ENCODE results near the gene GCK.

The GCK gene

DNA sequence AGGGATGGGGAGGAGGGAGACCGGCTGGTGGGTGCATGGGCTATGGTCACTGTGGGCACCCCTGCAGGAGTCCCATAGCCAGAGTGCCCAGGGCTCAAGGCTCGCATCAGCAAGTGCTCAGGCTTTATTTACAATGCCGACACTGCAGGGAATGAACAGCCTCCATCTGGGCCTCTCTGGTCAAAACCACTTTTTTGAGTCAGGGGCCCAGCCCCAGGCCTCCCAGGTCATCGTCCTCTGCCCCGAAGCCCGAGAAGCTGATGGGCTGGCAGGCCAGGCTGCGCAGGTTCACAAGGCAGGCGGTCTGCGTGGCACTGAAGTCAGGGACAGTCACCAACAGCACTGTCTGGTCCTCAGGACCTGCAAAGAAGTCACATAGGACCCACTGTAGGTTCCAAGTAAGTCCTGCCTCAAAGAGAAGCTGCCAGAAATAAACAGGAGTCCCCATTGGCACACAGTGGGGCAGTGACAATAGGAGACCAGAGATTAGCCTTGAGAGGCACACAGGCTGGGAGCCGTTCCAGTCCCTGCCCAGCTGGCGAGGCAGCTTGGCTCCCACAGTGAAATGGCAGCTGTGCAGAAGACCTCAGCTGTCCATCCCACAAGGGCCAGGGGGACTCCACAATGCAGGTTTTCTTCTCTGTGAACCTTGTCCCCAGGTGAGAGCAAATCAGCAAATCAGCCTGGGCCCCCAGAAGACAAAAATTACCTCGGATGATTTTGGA is 74.5 kb downstream of the GCK start:
- no peak for DNase-seq

DNA sequence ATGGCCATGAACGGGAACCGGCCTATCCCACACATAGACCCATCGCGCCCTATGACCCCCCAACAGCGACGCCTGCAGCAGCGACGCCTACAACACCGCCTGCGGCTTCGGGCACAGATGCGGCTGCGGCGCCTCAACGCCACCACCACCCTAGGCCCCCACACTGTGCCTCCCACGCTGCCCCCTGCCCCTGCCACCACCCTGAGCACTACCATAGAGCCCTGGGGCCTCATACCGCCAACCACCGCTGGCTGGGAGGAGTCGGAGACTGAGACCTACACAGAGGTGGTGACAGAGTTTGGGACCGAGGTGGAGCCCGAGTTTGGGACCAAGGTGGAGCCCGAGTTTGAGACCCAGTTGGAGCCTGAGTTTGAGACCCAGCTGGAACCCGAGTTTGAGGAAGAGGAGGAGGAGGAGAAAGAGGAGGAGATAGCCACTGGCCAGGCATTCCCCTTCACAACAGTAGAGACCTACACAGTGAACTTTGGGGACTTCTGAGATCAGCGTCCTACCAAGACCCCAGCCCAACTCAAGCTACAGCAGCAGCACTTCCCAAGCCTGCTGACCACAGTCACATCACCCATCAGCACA is 75.4 kb downstream of the GCK start:
- DNase-seq: no peak

DNA sequence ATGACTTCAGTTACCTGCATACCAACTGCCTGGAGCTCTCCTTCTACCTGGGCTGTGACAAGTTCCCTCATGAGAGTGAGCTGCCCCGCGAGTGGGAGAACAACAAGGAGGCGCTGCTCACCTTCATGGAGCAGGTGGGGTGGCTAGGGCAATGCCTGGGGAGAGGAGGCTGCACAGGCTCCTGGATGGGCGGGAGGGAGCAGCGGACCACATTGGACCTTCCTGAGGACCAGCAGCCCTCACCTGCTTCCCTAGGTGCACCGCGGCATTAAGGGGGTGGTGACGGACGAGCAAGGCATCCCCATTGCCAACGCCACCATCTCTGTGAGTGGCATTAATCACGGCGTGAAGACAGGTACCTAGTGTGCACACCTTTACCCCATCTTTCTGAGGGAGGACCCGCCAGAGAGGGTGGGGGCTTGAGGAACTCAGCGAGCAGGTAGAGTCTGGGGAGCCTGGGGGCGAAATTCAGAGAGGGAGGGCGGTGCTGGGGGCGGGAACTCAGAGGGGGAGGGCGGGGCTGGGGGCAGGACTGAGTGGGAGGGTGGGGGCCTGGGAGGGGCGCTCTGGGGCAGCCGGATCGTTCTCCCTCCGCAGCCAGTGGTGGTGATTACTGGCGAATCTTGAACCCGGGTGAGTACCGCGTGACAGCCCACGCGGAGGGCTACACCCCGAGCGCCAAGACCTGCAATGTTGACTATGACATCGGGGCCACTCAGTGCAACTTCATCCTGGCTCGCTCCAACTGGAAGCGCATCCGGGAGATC is 76.1 kb downstream of the GCK start:
- DNase-seq: no peak

DNA sequence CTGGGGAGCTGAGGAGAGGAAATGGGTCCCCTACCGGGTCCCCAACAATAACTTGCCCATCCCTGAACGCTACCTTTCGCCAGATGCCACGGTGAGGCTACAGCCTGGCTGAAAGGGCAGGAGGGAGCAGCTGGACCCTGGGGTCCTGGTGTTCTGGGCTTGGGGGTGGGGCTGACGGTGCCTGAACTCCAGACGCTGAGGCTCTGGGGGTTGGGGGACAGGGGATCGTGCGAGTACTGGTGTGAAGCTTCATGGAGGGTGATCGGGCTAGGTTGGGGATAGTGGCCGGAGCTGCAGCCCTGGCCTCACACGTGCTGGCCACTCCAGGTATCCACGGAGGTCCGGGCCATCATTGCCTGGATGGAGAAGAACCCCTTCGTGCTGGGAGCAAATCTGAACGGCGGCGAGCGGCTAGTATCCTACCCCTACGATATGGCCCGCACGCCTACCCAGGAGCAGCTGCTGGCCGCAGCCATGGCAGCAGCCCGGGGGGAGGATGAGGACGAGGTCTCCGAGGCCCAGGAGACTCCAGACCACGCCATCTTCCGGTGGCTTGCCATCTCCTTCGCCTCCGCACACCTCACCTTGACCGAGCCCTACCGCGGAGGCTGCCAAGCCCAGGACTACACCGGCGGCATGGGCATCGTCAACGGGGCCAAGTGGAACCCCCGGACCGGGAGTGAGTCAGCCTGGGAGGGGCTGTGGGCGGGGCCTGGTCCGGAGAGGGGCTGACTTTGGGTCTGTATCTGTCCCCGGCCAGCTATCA is 76.8 kb downstream of the GCK start:
- peak; percentile 35 for DNase-seq

DNA sequence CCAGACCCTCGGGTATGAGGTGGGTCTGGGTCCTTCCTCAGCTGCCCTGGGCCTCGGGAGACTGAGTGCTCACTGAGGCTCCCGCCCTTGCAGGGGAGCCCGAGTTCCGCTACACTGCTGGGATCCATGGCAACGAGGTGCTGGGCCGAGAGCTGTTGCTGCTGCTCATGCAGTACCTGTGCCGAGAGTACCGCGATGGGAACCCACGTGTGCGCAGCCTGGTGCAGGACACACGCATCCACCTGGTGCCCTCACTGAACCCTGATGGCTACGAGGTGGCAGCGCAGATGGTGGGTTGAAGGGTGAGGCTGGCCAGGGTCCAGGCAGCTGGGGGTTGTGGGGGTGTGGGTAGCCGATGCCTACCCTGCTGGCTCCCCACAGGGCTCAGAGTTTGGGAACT is 77.5 kb downstream of the GCK start:
- DNase-seq: no peak

DNA sequence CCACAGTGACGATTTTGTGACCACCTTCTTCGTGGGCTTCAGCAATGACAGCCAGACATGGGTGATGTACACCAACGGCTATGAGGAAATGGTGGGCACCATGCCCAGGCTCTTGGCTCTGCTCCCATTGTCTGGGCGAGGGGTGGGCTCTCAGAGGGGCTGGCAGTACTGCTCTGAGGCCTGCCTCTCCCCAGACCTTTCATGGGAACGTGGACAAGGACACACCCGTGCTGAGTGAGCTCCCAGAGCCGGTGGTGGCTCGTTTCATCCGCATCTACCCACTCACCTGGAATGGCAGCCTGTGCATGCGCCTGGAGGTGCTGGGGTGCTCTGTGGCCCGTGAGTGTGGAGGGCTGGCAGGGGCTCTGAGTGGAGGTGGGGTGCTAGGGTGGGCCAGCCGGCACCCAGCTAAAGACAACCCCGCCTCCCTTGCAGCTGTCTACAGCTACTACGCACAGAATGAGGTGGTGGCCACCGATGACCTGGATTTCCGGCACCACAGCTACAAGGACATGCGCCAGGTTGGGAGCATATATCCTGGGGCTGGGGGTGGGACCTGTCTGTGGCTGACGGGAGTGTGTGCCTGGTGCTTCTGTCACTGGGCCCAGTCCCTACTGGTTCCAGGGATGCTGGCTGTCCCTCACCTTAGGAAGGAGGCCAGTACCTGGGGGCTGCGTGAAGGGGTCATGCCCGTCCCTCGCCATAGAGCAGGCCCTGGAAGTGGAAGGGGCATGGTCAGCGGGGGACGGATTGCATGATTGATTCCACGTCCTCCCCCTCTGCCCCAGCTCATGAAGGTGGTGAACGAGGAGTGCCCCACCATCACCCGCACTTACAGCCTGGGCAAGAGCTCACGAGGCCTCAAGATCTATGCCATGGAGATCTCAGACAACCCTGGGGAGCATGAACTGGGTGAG is 78.3 kb downstream of the GCK start:
- no peak for DNase-seq

DNA sequence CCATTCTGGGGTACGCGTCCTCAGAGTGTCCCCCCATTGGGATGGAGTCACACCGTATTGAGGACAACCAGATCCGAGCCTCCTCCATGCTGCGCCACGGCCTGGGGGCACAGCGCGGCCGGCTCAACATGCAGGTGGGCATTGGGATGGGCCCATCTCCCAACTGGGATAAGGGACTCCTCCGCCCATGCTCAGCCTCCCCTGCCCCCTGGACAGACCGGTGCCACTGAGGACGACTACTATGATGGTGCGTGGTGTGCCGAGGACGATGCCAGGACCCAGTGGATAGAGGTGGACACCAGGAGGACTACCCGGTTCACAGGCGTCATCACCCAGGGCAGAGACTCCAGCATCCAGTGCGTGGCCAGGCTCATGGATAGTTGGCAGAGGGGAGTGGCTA is 79.2 kb downstream of the GCK start:
- DNase-seq: no peak

DNA sequence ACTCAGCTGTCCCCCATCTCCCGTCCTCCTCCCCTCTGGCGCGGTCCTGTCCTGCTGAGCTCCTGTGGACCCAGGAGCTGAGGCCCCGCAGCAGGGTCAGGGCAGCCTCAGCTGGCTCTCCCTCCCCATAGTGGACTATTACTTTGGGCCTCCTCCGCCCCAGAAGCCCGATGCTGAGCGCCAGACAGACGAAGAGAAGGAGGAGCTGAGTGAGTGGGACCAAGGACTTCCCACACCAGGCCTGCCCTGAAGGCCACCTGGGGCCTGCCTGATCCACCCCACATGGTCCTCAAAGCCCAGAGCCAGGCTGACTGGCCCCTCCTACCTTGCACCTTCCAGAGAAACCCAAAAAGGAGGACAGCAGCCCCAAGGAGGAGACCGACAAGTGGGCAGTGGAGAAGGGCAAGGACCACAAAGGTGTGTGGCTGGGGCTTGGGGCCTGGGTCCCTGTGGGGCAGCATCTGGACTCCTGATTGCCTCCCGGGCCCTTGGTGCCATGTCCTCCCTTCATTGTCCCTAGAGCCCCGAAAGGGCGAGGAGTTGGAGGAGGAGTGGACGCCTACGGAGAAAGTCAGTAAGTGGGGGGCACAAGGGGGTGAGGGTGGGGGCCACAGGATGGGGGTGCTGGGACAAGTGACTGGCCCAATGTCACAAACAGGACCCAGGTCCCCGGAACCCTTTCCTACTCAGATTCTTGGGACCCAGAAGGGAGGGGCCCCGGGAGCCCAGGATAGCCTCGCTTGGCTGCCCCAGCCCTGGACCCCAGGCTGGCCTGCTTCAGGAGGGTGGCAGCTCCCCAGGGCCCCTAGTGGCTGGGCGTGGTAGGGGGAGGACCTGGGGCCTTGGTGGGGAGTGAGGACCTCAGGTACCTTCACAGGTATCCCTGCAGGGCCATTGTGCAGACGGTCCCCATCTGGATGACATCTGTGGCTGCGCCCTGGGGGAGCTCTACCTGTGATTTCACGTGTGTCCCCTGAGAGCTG is 80.2 kb downstream of the GCK start:
- DNase-seq: no peak

DNA sequence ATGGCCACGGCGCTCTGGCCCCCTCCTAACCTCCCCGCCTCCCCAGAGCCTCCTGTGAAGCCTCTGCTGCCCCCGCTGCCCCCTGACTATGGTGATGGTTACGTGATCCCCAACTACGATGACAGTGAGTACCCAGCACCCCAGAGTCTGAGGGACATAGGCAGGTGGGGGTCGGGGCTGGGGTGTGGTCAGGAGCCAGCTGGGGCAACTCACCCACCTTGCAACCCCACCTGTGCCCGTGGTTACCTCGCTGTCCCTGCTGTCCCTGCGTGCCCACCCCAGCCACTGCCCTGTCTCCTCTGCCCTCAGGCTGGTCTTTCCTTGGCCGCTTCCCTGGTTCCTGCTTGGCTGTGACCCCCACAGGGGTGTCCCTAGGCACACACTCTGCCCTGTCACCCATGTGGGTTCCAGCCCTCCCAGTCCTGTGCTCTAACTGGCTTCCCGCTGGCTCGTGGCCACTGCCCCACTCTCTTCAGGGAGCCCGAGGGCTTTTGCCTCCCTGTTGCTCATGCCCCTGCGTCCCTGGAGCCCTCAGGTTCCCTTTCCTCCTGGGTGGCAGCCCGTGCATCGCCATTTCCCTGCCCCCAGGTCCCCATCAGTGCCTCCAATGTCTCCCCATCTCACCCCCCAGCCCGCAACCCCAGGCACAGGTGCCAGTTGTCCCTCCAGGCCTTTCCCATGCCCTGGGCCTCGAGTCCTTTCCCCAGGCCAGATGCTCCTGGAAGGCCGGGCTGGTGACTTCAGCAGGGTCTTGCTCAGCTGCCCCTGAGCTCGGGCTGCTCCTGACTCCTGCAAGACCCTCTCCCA is 81.1 kb downstream of the GCK start:
- DNase-seq: no peak

DNA sequence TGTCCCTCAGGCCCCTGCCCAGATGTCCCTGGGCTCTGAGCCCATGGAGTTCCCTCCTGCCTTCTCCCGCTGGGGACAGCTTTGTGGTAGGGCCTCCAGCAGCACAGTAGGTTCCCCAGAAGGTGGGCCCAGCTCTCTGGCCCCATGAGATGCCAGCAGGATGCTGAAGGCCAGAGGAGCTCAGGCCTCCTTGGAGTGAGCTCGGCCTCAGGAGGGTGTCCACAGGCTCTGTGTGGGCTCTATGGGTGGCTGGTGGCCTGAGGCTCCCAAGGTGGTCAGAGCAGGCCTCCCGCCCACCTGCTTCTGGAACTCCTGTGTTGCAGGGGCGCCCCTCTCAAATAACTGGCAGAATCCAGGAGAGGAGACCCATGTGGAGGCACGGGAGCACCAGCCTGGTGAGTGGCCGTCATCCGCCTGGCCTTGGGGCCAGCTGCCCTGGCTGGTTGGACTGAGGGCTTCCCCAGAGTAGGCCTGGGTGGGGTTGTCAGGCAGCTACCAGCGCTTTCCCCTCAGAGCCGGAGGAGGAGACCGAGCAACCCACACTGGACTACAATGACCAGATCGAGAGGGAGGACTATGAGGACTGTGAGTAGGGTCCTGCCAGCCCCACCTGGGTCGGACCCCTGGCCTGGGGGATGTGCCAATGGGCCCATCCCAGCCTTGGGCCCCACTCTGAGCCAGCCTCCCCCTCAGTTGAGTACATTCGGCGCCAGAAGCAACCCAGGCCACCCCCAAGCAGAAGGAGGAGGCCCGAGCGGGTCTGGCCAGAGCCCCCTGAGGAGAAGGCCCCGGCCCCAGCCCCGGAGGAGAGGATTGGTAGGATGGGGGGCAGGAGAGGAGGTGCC is 81.9 kb downstream of the GCK start:
- no peak for DNase-seq

DNA sequence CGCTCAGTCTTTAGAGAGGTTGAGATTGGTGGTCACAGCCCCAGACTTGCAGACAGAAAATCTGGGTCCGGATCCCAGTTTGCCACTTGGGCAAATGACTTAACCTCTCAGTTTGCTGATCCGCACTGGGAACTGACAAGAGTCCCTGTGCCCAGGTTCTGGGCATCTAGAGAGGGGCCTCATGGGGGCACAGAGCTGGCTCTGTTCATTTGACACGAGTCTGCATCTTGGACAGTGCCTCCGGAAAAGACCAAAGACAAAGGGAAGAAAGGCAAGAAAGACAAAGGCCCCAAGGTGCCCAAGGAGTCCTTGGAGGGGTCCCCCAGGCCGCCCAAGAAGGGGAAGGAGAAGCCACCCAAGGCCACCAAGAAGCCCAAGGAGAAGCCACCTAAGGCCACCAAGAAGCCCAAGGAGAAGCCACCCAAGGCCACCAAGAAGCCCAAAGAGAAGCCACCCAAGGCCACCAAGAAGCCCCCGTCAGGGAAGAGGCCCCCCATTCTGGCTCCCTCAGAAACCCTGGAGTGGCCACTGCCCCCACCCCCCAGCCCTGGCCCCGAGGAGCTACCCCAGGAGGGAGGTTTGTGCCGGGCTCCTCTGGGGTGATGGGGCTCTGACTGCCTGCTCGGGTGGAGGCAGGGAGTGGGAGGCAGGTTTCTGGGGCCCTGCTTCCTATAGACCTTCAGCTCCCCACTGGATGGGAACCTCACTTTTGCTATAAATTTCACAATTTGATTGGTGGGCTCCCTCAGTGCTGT is 82.8 kb downstream of the GCK start:
- DNase-seq: no peak

DNA sequence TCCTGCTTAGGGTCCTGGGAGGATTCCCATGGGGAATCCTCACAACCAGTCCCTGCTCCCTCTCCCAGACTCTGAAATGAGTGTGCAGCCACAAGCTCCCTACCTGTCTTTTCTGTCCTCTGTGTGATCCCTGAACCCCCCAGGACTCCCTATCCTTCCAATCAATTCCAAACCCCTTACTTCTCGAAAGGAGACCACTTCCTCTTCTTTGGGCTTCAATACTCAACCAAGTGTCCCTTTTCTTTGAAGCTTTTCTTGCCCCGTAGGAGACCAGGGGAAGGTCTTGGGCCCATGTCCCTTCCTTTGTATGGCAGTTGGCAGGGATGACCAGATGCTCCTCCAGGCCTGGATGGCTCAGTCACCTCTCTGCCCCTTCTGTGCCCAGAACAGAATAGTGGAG is 83.4 kb downstream of the GCK start:
- no peak for DNase-seq

DNA sequence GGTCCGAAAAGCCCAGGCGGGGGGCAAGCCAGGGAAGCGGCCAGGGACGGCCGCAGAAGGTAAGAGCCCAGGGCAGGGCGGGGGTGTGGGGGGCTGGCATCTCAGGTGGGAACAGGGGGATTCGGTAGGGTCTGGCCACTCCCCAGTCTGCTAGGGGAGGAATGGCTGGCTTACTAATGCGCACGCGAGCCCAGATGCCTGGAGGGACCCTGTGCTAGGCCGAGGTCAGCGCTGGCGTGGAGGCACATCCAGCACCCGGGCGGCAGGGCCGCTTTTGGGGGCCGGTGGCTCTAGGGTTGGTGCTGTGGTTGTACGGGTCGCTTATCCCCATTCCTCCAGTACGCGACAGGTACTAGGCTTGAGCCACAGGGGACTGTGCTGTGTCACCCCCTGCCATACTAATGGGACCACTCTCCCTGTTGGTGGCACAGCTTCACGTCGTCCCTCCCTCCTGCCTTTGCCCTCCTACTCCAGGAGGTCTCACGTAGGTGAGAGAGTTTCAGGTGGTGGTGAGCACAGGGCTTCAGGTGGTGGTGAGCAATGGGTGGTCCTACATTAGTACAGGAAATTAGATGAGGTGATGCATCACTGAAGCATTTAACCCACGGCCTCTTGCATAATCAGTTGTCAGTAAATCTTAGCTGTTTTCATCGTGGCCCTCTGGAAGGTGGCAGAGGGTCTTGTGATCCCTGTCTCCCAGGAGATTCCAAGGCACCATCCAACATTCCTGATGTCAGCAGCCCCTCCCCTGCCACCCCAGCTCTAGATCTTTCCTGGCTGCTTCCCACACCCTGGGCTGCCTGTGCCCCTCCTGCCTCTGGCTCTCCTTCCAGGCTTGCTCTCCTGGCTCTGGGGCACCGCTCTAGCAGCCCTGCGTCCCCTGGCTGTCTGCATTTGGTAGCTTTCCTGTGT is 84.1 kb downstream of the GCK start:
- DNase-seq: no peak

DNA sequence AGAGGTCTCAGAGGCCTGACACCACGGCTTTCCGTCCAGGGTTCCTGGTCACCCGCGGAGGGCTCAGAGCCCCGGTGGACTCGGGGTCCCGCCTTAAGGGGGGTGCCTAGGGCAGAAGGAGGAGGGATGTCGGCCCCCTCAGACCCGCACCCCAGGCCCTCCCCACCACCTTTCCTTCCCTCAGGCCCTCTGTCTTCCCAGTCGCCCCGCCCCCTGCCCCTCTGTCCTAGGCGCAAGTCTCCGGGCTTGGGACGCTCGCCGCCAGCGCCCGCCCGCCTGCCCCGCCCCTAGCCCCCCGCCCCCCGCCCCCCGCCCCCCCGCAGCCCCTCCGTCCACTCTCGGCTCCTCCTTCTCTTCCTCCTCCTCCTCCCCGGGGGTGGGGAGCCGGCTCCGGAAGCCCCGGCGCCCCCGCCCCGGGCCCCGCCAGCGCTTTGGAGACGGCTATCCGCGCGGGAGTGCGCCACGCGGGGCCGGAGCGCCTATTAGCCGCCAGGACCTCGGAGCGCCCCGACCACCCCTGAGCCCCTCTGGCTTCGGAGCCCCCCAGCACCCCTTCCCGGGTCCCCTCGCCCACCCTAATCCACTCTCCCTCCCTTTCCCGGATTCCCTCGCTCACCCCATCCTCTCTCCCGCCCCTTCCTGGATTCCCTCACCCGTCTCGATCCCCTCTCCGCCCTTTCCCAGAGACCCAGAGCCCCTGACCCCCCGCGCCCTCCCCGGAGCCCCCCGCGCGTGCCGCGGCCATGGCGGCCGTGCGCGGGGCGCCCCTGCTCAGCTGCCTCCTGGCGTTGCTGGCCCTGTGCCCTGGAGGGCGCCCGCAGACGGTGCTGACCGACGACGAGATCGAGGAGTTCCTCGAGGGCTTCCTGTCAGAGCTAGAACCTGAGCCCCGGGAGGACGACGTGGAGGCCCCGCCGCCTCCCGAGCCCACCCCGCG is 85.0 kb downstream of the GCK start, which contains the start of gene AEBP1:
Gene AEBP1 (plus strand): TSS at position 423 of the 937 bp plus-strand sequence. CDS start 321 bp downstream, at position 744.
- no peak for DNase-seq

DNA sequence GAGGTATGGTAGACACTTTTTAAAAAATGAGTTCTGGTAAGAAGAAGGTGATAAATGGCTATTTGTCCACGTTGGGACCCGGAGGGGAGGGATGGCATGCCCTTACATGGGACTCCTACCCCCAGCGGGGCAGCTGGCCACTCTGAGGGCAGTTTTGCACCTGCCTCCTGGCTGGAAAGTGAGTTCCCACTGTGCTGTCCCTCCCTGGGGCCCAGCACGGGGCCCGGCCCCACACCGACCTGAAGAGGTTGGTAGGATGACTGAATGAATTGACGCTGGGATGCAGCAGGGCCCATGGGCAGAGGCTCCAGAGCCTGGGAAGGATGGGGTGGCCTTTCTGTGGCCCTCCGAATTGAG is 85.7 kb downstream of the GCK start:
- no peak for DNase-seq

Data from SHP77 treated with DMSO at 0.1 percent for 48 hours (cell line).